ENCODE measurements around the gene REC8. TPM values are rescaled to one million over a fixed set of nuclear protein-coding genes. Genes with fewer than 3 reads are reported as not detected.
"Not testable (repeated sequence)": the region's sequence is repeated elsewhere in the genome, so short reads cannot be mapped to it uniquely, and the experiment has no call there.

REC8 gene
- polyA plus RNA-seq, 1 donor: 201 TPM

- Histone ChIP-seq H3K9me3 (ENCODE audit: control insufficient read depth, low read depth, low read length) (peaks cover 6% of the 10 kb centered on the region), H3K36me3 (ENCODE audit: control insufficient read depth, insufficient read depth, low read length) (peaks cover 31% of the 10 kb centered on the region), H3K27me3 (ENCODE audit: control insufficient read depth, insufficient read depth, low read length) (no peaks in the 10 kb centered on the region), H3K4me1 (ENCODE audit: control insufficient read depth, insufficient read depth, low read length) (peaks cover 30% of the 10 kb centered on the region), H3K27ac (ENCODE audit: low read length) (peak overlapping the region; percentile 80), H3K4me3 (ENCODE audit: low read length) (peak overlapping the region; percentile 96)
- WGBS (ENCODE audit: insufficient coverage, low lambda C conversion rate): 100% methylated on average over 1 of the region's 7 CpGs
- DNase-seq: no peak
Observed at GRCh38 chr14:24194186-24194872, 22.4 kb downstream of the REC8 start.

DNA sequence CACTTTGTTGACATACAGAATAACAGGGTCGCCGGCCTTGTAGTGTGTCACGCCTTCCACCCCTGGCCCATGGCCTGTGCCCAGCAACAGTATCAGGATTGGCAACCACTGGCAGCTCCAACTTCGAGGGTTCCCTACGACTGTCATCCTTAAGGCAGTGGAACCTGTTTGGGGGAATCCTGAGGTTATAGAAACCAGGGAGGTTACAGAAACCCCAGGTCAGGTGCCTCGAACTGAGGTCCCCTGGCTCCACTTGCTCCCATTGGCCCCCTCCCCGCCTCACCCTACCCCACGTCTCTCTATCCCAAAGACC is 22.9 kb downstream of the REC8 start:
- H3K27ac ChIP-seq (ENCODE audit: low read length): peak overlapping the region; percentile 80
- peak overlapping the region; percentile 96 for H3K4me3 ChIP-seq (ENCODE audit: low read length)
- H3K27me3 ChIP-seq (ENCODE audit: control insufficient read depth, insufficient read depth, low read length): no peaks in the 10 kb centered on the region
- 70% methylated on average over 2 of the region's 8 CpGs for WGBS (ENCODE audit: insufficient coverage, low lambda C conversion rate)
- H3K4me1 ChIP-seq (ENCODE audit: control insufficient read depth, insufficient read depth, low read length): peaks cover 30% of the 10 kb centered on the region
- peaks cover 6% of the 10 kb centered on the region for H3K9me3 ChIP-seq (ENCODE audit: control insufficient read depth, low read depth, low read length)
- H3K36me3 ChIP-seq (ENCODE audit: control insufficient read depth, insufficient read depth, low read length): peaks cover 27% of the 10 kb centered on the region
- DNase-seq: no peak

- Histone ChIP-seq H3K36me3 (ENCODE audit: control insufficient read depth, insufficient read depth, low read length) (peaks cover 21% of the 10 kb centered on the region), H3K27me3 (ENCODE audit: control insufficient read depth, insufficient read depth, low read length) (no peaks in the 10 kb centered on the region), H3K27ac (ENCODE audit: low read length) (peak within 1 kb of the TSS; percentile 80), H3K4me3 (ENCODE audit: low read length) (peak within 1 kb of the TSS; percentile 96), H3K9me3 (ENCODE audit: control insufficient read depth, low read depth, low read length) (peaks cover 6% of the 10 kb centered on the region), H3K4me1 (ENCODE audit: control insufficient read depth, insufficient read depth, low read length) (peaks cover 30% of the 10 kb centered on the region)
- DNase-seq: peak; percentile 90 to 95
- no CpG with 5 or more reads among the region's 89 CpGs for WGBS (ENCODE audit: insufficient coverage, low lambda C conversion rate)
Observed at GRCh38 chr14:24195186-24196070, 23.5 kb downstream of the REC8 start, which contains the start of gene TM9SF1. TM9SF1 (minus strand) TSS chr14:24195441; CDS start chr14:24195019, 422 bp downstream.

DNA sequence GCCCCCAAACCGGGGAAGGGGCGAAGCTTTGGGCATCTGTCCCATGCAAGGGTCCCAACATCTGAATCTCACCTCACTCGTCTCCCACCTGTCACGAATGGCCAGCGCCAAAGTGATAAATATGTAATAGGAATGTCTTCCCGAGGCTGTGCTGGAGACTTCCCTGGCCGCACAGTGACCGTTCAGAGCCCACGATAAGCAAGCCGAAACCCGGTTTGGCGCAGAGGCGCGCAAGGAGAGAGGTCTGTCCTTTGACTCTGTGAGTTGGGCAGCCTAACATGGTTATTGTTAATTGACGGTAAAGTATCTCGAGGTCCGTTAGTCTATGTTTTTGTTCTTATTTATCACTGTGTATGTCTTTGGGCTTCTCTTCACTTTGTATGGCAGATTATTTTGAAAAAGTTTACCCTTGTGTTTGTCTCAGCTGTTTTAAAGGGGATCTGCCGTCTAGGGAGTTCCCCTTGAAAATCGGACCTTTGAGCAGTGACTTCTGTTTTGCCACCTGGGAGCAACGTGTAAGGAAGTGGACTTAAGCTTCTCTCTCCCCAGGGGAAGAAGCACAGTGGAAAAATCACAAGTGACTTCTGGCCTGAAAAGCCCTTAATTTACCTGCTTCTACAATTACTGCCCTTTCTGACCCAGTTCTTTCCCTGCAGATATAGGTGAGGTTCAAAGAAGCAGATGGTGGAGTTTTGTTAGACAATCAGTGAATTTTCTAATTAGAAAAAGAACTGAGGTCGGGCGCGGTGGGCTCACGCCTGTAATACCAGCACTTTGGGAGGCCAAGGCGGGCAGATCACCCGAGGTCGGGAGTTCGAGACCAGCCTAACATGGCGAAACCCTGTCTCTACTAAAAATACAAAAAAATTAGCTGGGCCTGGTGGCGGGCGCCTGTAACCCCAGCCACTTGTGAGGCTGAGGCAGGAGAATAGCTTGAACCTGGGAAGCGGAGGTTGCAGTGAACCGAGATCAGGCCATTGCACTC is 24.5 kb downstream of the REC8 start:
- Histone ChIP-seq H3K9me3 (ENCODE audit: control insufficient read depth, low read depth, low read length) (peaks cover 6% of the 10 kb centered on the region), H3K4me3 (ENCODE audit: low read length) (peak overlapping the region; percentile 96), H3K36me3 (ENCODE audit: control insufficient read depth, insufficient read depth, low read length) (peaks cover 23% of the 10 kb centered on the region), H3K27me3 (ENCODE audit: control insufficient read depth, insufficient read depth, low read length) (no peaks in the 10 kb centered on the region), H3K4me1 (ENCODE audit: control insufficient read depth, insufficient read depth, low read length) (peaks cover 30% of the 10 kb centered on the region), H3K27ac (ENCODE audit: low read length) (peak overlapping the region; percentile 80)
- WGBS (ENCODE audit: insufficient coverage, low lambda C conversion rate): 0% methylated on average over 4 of the region's 33 CpGs
- DNase-seq: peak in 1 of 2 donors; percentile 74

DNA sequence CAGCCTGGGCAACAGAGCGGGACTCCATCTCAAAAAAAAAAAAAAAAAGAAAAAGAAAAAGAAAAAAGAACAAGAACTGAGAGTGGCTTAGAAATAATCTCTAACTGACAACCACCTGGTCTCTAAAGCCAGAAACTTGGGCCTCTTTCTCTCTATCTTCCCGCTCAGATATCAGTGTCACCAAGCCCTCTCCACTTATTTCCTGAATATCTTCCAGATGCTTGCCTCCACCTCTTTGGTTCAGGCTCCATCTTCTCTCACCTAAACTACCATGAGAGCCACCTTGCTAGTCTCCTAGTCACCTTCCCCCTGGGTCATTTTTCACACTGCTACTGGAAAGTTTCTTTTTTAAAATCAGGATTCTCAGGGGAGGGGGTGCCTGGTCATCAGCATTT is 25.2 kb downstream of the REC8 start:
- H3K27me3 ChIP-seq (ENCODE audit: control insufficient read depth, insufficient read depth, low read length): no peaks in the 10 kb centered on the region
- no peak for DNase-seq
- peaks cover 21% of the 10 kb centered on the region for H3K36me3 ChIP-seq (ENCODE audit: control insufficient read depth, insufficient read depth, low read length)
- 89% methylated on average over 1 of the region's 2 CpGs for WGBS (ENCODE audit: insufficient coverage, low lambda C conversion rate)
- H3K4me3 ChIP-seq (ENCODE audit: low read length): peak overlapping the region; percentile 96
- H3K4me1 ChIP-seq (ENCODE audit: control insufficient read depth, insufficient read depth, low read length): peaks cover 30% of the 10 kb centered on the region
- H3K27ac ChIP-seq (ENCODE audit: low read length): peak overlapping the region; percentile 40
- H3K9me3 ChIP-seq (ENCODE audit: control insufficient read depth, low read depth, low read length): peaks cover 6% of the 10 kb centered on the region

- H3K27ac ChIP-seq (ENCODE audit: low read length): peak overlapping the region; percentile 54
Observed at GRCh38 chr14:24198814-24199524, 27.1 kb downstream of the REC8 start.

GRCh38 chr14:24202538-24202937 is 30.7 kb downstream of the REC8 start:
- Histone ChIP-seq H3K4me1 (ENCODE audit: control insufficient read depth, insufficient read depth, low read length) (peaks cover 14% of the 10 kb centered on the region), H3K36me3 (ENCODE audit: control insufficient read depth, insufficient read depth, low read length) (peaks cover 35% of the 10 kb centered on the region)
- H3K27ac ChIP-seq (ENCODE audit: low read length); H3K27me3 ChIP-seq (ENCODE audit: control insufficient read depth, insufficient read depth, low read length); H3K4me3 ChIP-seq (ENCODE audit: low read length); DNase-seq; H3K9me3 ChIP-seq (ENCODE audit: control insufficient read depth, low read depth, low read length): not testable (repeated sequence)
- WGBS (ENCODE audit: insufficient coverage, low lambda C conversion rate): 80% methylated on average over 3 of the region's 8 CpGs

More at GRCh38 chr14:24198814-24199524, 27.1 kb downstream of the REC8 start:
- no CpG with 5 or more reads among the region's 7 CpGs for WGBS (ENCODE audit: insufficient coverage, low lambda C conversion rate)
- no peak overlapping the region for H3K4me3 ChIP-seq (ENCODE audit: low read length)
- H3K36me3 ChIP-seq (ENCODE audit: control insufficient read depth, insufficient read depth, low read length): peaks cover 14% of the 10 kb centered on the region
- DNase-seq: peak in 1 of 2 donors; percentile 79
- H3K27me3 ChIP-seq (ENCODE audit: control insufficient read depth, insufficient read depth, low read length): no peaks in the 10 kb centered on the region
- peaks cover 30% of the 10 kb centered on the region for H3K4me1 ChIP-seq (ENCODE audit: control insufficient read depth, insufficient read depth, low read length)
- peaks cover 6% of the 10 kb centered on the region for H3K9me3 ChIP-seq (ENCODE audit: control insufficient read depth, low read depth, low read length)

GRCh38 chr14:24203249-24203886 is 31.5 kb downstream of the REC8 start:
- H3K36me3 ChIP-seq (ENCODE audit: control insufficient read depth, insufficient read depth, low read length): peaks cover 44% of the 10 kb centered on the region
- H3K4me3 ChIP-seq (ENCODE audit: low read length): not testable (repeated sequence)

More at GRCh38 chr14:24203249-24203886, 31.5 kb downstream of the REC8 start:
- not testable (repeated sequence) for H3K27me3 ChIP-seq (ENCODE audit: control insufficient read depth, insufficient read depth, low read length); H3K9me3 ChIP-seq (ENCODE audit: control insufficient read depth, low read depth, low read length); H3K27ac ChIP-seq (ENCODE audit: low read length); DNase-seq; H3K4me1 ChIP-seq (ENCODE audit: control insufficient read depth, insufficient read depth, low read length)
- no CpG with 5 or more reads among the region's 16 CpGs for WGBS (ENCODE audit: insufficient coverage, low lambda C conversion rate)
